ENCODE measurements around the gene KRT16.

Gene KRT16

GRCh38 chr17:41654678-41655607, 42.4 kb upstream of the KRT16 start:
- peak overlapping the region; percentile 8 for H2AK5ac ChIP-seq (ENCODE audit: low read length, severe bottlenecking)
- no peak overlapping the region for H4K91ac ChIP-seq (ENCODE audit: low read length)
- 89% methylated on average over 22 of the region's 24 CpGs for WGBS
- no peak overlapping the region for H2AFZ ChIP-seq (ENCODE audit: low read depth, low read length)
- no peak overlapping the region for H3K9ac ChIP-seq (ENCODE audit: low read length)
- H3K18ac ChIP-seq (ENCODE audit: low read depth in 1 of 2, low read length in 2 of 2) = no peak overlapping the region
- H2BK5ac ChIP-seq (ENCODE audit: low read depth, low read length, poor library complexity, severe bottlenecking) = no peak overlapping the region
- H3K36me3 ChIP-seq (ENCODE audit: control insufficient read depth in 1 of 2, insufficient read depth in 2 of 2, low read depth in 1 of 2, low read length in 2 of 2) = no peaks in the 10 kb centered on the region
- no peaks in the 10 kb centered on the region for H3K79me1 ChIP-seq (replicated peaks; ENCODE audit: low read length, poor library complexity, severe bottlenecking)
- peaks cover 0 to 35% of the 10 kb centered on the region in 2 experiments for H3K27me3 ChIP-seq (ENCODE audit: control insufficient read depth in 1 of 2, insufficient read depth in 1 of 2, low read length in 2 of 2)
- H3K4me3 ChIP-seq (ENCODE audit: insufficient read depth in 1 of 2, low read depth in 1 of 2, low read length in 2 of 2) = no peak overlapping the region
- no peak overlapping the region for H3K27ac ChIP-seq (ENCODE audit: low read length, poor library complexity, severe bottlenecking)
- H3K4ac ChIP-seq (ENCODE audit: low read depth in 1 of 2, low read length in 2 of 2) = peak overlapping the region in 1 of 2 experiments; percentile 31
- no peak overlapping the region for H2BK120ac ChIP-seq (ENCODE audit: low read depth, low read length)
- no peak overlapping the region for H3K4me2 ChIP-seq (ENCODE audit: low read length, poor library complexity, severe bottlenecking)
- H3K14ac ChIP-seq (ENCODE audit: low read length in 2 of 2) = no peak overlapping the region
- H2BK15ac ChIP-seq (ENCODE audit: low read depth, poor library complexity, severe bottlenecking) = no peak overlapping the region
- no peak overlapping the region for H2BK12ac ChIP-seq (ENCODE audit: low read length in 2 of 2)
- peaks cover 21% of the 10 kb centered on the region for H3K4me1 ChIP-seq (ENCODE audit: control insufficient read depth, insufficient read depth, low read depth, low read length)
- no peaks in the 10 kb centered on the region for H3K9me3 ChIP-seq (ENCODE audit: control insufficient read depth, low read length)
- H4K8ac ChIP-seq (ENCODE audit: low read length) = no peak overlapping the region
- no peak overlapping the region for H3K23ac ChIP-seq (ENCODE audit: low read length in 2 of 2)
- DNase-seq = no peak

- Histone ChIP-seq H3K4me2 (ENCODE audit: low read length, poor library complexity, severe bottlenecking) (no peak overlapping the region), H2BK12ac (ENCODE audit: low read length in 2 of 2) (no peak overlapping the region), H3K9me3 (ENCODE audit: control insufficient read depth, low read length) (no peaks in the 10 kb centered on the region), H2BK15ac (ENCODE audit: low read depth, poor library complexity, severe bottlenecking) (no peak overlapping the region), H2AFZ (ENCODE audit: low read depth, low read length) (no peak overlapping the region), H3K79me1 (replicated peaks; ENCODE audit: low read length, poor library complexity, severe bottlenecking) (no peaks in the 10 kb centered on the region), H3K36me3 (ENCODE audit: control insufficient read depth in 1 of 2, insufficient read depth in 2 of 2, low read depth in 1 of 2, low read length in 2 of 2) (no peaks in the 10 kb centered on the region), H3K18ac (ENCODE audit: low read depth in 1 of 2, low read length in 2 of 2) (no peak overlapping the region), H3K4me1 (ENCODE audit: control insufficient read depth, insufficient read depth, low read depth, low read length) (peaks cover 21% of the 10 kb centered on the region), H3K4ac (ENCODE audit: low read depth in 1 of 2, low read length in 2 of 2) (no peak overlapping the region), H4K91ac (ENCODE audit: low read length) (no peak overlapping the region), H3K4me3 (ENCODE audit: insufficient read depth in 1 of 2, low read depth in 1 of 2, low read length in 2 of 2) (no peak overlapping the region), H3K9ac (ENCODE audit: low read length) (no peak overlapping the region), H2BK5ac (ENCODE audit: low read depth, low read length, poor library complexity, severe bottlenecking) (no peak overlapping the region), H3K27ac (ENCODE audit: low read length, poor library complexity, severe bottlenecking) (no peak overlapping the region), H3K14ac (ENCODE audit: low read length in 2 of 2) (peak overlapping the region in 1 of 2 experiments; percentile 30), H3K23ac (ENCODE audit: low read length in 2 of 2) (no peak overlapping the region), H4K8ac (ENCODE audit: low read length) (no peak overlapping the region), H2BK120ac (ENCODE audit: low read depth, low read length) (no peak overlapping the region), H3K27me3 (ENCODE audit: control insufficient read depth in 1 of 2, insufficient read depth in 1 of 2, low read length in 2 of 2) (peaks cover 0 to 30% of the 10 kb centered on the region in 2 experiments), H2AK5ac (ENCODE audit: low read length, severe bottlenecking) (no peak overlapping the region)
- DNase-seq = no peak
- 83% methylated on average over 8 of the region's 14 CpGs for WGBS
Observed at GRCh38 chr17:41653892-41654677, 41.5 kb upstream of the KRT16 start.

GRCh38 chr17:41653421-41653820, 40.9 kb upstream of the KRT16 start:
- Histone ChIP-seq H2BK15ac (ENCODE audit: low read depth, poor library complexity, severe bottlenecking) (no peak overlapping the region), H3K36me3 (ENCODE audit: control insufficient read depth in 1 of 2, insufficient read depth in 2 of 2, low read depth in 1 of 2, low read length in 2 of 2) (no peaks in the 10 kb centered on the region), H3K23ac (ENCODE audit: low read length in 2 of 2) (no peak overlapping the region), H3K4me3 (ENCODE audit: insufficient read depth in 1 of 2, low read depth in 1 of 2, low read length in 2 of 2) (no peak overlapping the region), H4K8ac (ENCODE audit: low read length) (no peak overlapping the region), H4K91ac (ENCODE audit: low read length) (no peak overlapping the region), H3K27ac (ENCODE audit: low read length, poor library complexity, severe bottlenecking) (no peak overlapping the region), H3K4ac (ENCODE audit: low read depth in 1 of 2, low read length in 2 of 2) (no peak overlapping the region), H2BK5ac (ENCODE audit: low read depth, low read length, poor library complexity, severe bottlenecking) (no peak overlapping the region), H3K4me2 (ENCODE audit: low read length, poor library complexity, severe bottlenecking) (no peak overlapping the region), H2BK120ac (ENCODE audit: low read depth, low read length) (no peak overlapping the region), H2AK5ac (ENCODE audit: low read length, severe bottlenecking) (no peak overlapping the region), H3K4me1 (ENCODE audit: control insufficient read depth, insufficient read depth, low read depth, low read length) (peaks cover 24% of the 10 kb centered on the region), H3K9me3 (ENCODE audit: control insufficient read depth, low read length) (no peaks in the 10 kb centered on the region), H3K27me3 (ENCODE audit: control insufficient read depth in 1 of 2, insufficient read depth in 1 of 2, low read length in 2 of 2) (peaks cover 0 to 30% of the 10 kb centered on the region in 2 experiments), H2AFZ (ENCODE audit: low read depth, low read length) (no peak overlapping the region), H3K79me1 (replicated peaks; ENCODE audit: low read length, poor library complexity, severe bottlenecking) (no peaks in the 10 kb centered on the region), H3K14ac (ENCODE audit: low read length in 2 of 2) (no peak overlapping the region), H3K18ac (ENCODE audit: low read depth in 1 of 2, low read length in 2 of 2) (no peak overlapping the region), H3K9ac (ENCODE audit: low read length) (no peak overlapping the region), H2BK12ac (ENCODE audit: low read length in 2 of 2) (no peak overlapping the region)
- no peak for DNase-seq
- 91% methylated on average over 5 of the region's 5 CpGs for WGBS

- 90% methylated on average over 5 of the region's 5 CpGs for WGBS
- H2AFZ ChIP-seq (ENCODE audit: low read depth, low read length) = no peak overlapping the region
- H2BK120ac ChIP-seq (ENCODE audit: low read depth, low read length) = no peak overlapping the region
- no peak overlapping the region for H4K8ac ChIP-seq (ENCODE audit: low read length)
- no peak overlapping the region for H3K23ac ChIP-seq (ENCODE audit: low read length in 2 of 2)
- no peak overlapping the region for H3K9ac ChIP-seq (ENCODE audit: low read length)
- H2BK5ac ChIP-seq (ENCODE audit: low read depth, low read length, poor library complexity, severe bottlenecking) = no peak overlapping the region
- no peak overlapping the region for H3K4ac ChIP-seq (ENCODE audit: low read depth in 1 of 2, low read length in 2 of 2)
- peaks cover 31% of the 10 kb centered on the region for H3K4me1 ChIP-seq (ENCODE audit: control insufficient read depth, insufficient read depth, low read depth, low read length)
- H3K4me2 ChIP-seq (ENCODE audit: low read length, poor library complexity, severe bottlenecking) = no peak overlapping the region
- H2BK12ac ChIP-seq (ENCODE audit: low read length in 2 of 2) = no peak overlapping the region
- no peak for DNase-seq
- no peaks in the 10 kb centered on the region for H3K79me1 ChIP-seq (replicated peaks; ENCODE audit: low read length, poor library complexity, severe bottlenecking)
- H3K18ac ChIP-seq (ENCODE audit: low read depth in 1 of 2, low read length in 2 of 2) = no peak overlapping the region
- no peak overlapping the region for H3K27ac ChIP-seq (ENCODE audit: low read length, poor library complexity, severe bottlenecking)
- no peak overlapping the region for H4K91ac ChIP-seq (ENCODE audit: low read length)
- H3K9me3 ChIP-seq (ENCODE audit: control insufficient read depth, low read length) = no peaks in the 10 kb centered on the region
- H2AK5ac ChIP-seq (ENCODE audit: low read length, severe bottlenecking) = no peak overlapping the region
- no peak overlapping the region for H2BK15ac ChIP-seq (ENCODE audit: low read depth, poor library complexity, severe bottlenecking)
- no peak overlapping the region for H3K14ac ChIP-seq (ENCODE audit: low read length in 2 of 2)
- no peak overlapping the region for H3K4me3 ChIP-seq (ENCODE audit: insufficient read depth in 1 of 2, low read depth in 1 of 2, low read length in 2 of 2)
- H3K27me3 ChIP-seq (ENCODE audit: control insufficient read depth in 1 of 2, insufficient read depth in 1 of 2, low read length in 2 of 2) = peaks cover 0 to 30% of the 10 kb centered on the region in 2 experiments
- H3K36me3 ChIP-seq (ENCODE audit: control insufficient read depth in 1 of 2, insufficient read depth in 2 of 2, low read depth in 1 of 2, low read length in 2 of 2) = no peaks in the 10 kb centered on the region
Observed at GRCh38 chr17:41652461-41652970, 39.9 kb upstream of the KRT16 start.
